GM23338 (cell line): Measurements from ENCODE around the gene SLC7A5. TPM values are rescaled to one million over a fixed set of nuclear protein-coding genes. Genes with fewer than 3 reads are reported as not detected.

Experiments used
- ATAC-seq: fragments of 200-7000 bp; cut with Tn5 transposase; 3 replicates; pipeline ENCODE4 v1.9.1; 2020
- DNase-seq: peaks from one replicate; pipeline ENCODE4 v3.0.0-alpha.2; 2015; ENCODE audit warnings: low spot score
- H2AFZ ChIP-seq: fragments of 200-600 bp; sonication (generic); 2 replicates; pipeline ENCODE4 v1.8.0; 2016; ENCODE audit warnings: antibody characterized with exemption, mild to moderate bottlenecking, moderate library complexity
- H3F3A ChIP-seq: fragments of 200-600 bp; sonication (generic); replicated peaks from 2 replicates; pipeline ENCODE4 v1.8.0; 2017; ENCODE audit warnings: antibody characterized with exemption, mixed run types, low read depth
- H3K27ac ChIP-seq: fragments of 200-600 bp; sonication (generic); 2 replicates; pipeline ENCODE4 v1.6.1; 2016; ENCODE audit warnings: low read depth
- H3K27me3 ChIP-seq: fragments of 200-600 bp; sonication (generic); 2 replicates; pipeline ENCODE4 v1.8.0; 2016; ENCODE audit warnings: mild to moderate bottlenecking, mixed run types, moderate library complexity; ENCODE audit not compliant: insufficient read depth
- H3K36me3 ChIP-seq: fragments of 200-600 bp; sonication (generic); 2 replicates; pipeline ENCODE4 v1.8.0; 2016; ENCODE audit warnings: mild to moderate bottlenecking; ENCODE audit not compliant: insufficient read depth
- H3K4me1 ChIP-seq: fragments of 200-600 bp; sonication (generic); 2 replicates; pipeline ENCODE4 v1.8.0; 2016; ENCODE audit warnings: mild to moderate bottlenecking, moderate library complexity; ENCODE audit not compliant: insufficient read depth
- H3K4me2 ChIP-seq: fragments of 200-600 bp; sonication (generic); 2 replicates; pipeline ENCODE4 v1.7.1; 2017; ENCODE audit warnings: mixed run types
- H3K4me3 ChIP-seq: fragments of 200-600 bp; sonication (generic); 2 replicates; pipeline ENCODE4 v1.6.1; 2016; ENCODE audit warnings: mixed run types
- H3K79me2 ChIP-seq: fragments of 200-600 bp; sonication (generic); replicated peaks from 2 replicates; pipeline ENCODE4 v1.8.0; 2017; ENCODE audit warnings: mild to moderate bottlenecking; ENCODE audit not compliant: insufficient read depth
- H3K9me2 ChIP-seq: fragments of 200-600 bp; sonication (generic); 2 replicates; pipeline ENCODE4 v1.8.0; 2017; ENCODE audit not compliant: insufficient read depth
- H4K20me1 ChIP-seq: fragments of 200-600 bp; sonication (generic); replicated peaks from 2 replicates; pipeline ENCODE4 v1.8.0; 2017; ENCODE audit warnings: mild to moderate bottlenecking; ENCODE audit not compliant: insufficient read depth
- H3K27ac Mint-ChIP-seq: 2 replicates; pipeline ENCODE4 v1.8.0; 2020; ENCODE audit warnings: inconsistent platforms, mild to moderate bottlenecking, moderate library complexity, mixed read lengths
- H3K27me3 Mint-ChIP-seq: 3 replicates; pipeline ENCODE4 v1.8.0; 2022; ENCODE audit warnings: low read depth, mild to moderate bottlenecking, moderate library complexity, mixed read lengths, inconsistent platforms; ENCODE audit not compliant: insufficient read depth, poor library complexity
- H3K36me3 Mint-ChIP-seq: 3 replicates; pipeline ENCODE4 v1.8.0; 2021; ENCODE audit warnings: low read depth, mild to moderate bottlenecking, inconsistent platforms, moderate library complexity, mixed read lengths
- H3K4me1 Mint-ChIP-seq: 3 replicates; pipeline ENCODE4 v1.8.0; 2020; ENCODE audit warnings: mild to moderate bottlenecking, inconsistent platforms, mixed read lengths
- H3K4me3 Mint-ChIP-seq: 3 replicates; pipeline ENCODE4 v1.8.0; 2021; ENCODE audit warnings: moderate library complexity, mild to moderate bottlenecking, inconsistent platforms, mixed read lengths
- H3K9me3 Mint-ChIP-seq: 3 replicates; pipeline ENCODE4 v1.8.0; 2020; ENCODE audit warnings: moderate library complexity, mild to moderate bottlenecking, inconsistent platforms, mixed read lengths
- CTCF ChIP-seq, 2 experiments: fragments of 200-600 bp in 1 of 2; sonication (generic) in 1 of 2; conservative IDR thresholded peaks; 2 replicates each; pipeline versions ENCODE4 v1.5.1 to v1.6.1; 2016 to 2017; ENCODE audit warnings: antibody characterized with exemption in 2 of 2, low read depth in 2 of 2, mild to moderate bottlenecking in 2 of 2, moderate library complexity in 1 of 2
- ETS1 ChIP-seq: IDR thresholded peaks from 2 replicates; pipeline ENCODE4 v1.6.1; 2016; ENCODE audit warnings: antibody characterized with exemption
- EZH2phosphoT487 ChIP-seq: fragments of 200-600 bp; sonication (generic); IDR thresholded peaks from one replicate; pipeline ENCODE4 v1.8.1; 2018; ENCODE audit warnings: antibody characterized with exemption; ENCODE audit not compliant: unreplicated experiment
- JUNB ChIP-seq: IDR thresholded peaks from one replicate; pipeline ENCODE4 v1.6.1; 2016; ENCODE audit warnings: antibody characterized with exemption; ENCODE audit not compliant: unreplicated experiment
- NANOG ChIP-seq: IDR thresholded peaks from 2 replicates; pipeline ENCODE4 v1.6.1; 2016; ENCODE audit warnings: antibody characterized with exemption, borderline replicate concordance
- POLR2AphosphoS5 ChIP-seq: IDR thresholded peaks from 2 replicates; pipeline ENCODE4 v1.6.1; 2016; ENCODE audit warnings: antibody characterized with exemption, low read depth
- REST ChIP-seq: IDR thresholded peaks from one replicate; pipeline ENCODE4 v1.6.1; 2018; ENCODE audit warnings: antibody characterized with exemption; ENCODE audit not compliant: unreplicated experiment
- STAT1 ChIP-seq: IDR thresholded peaks from one replicate; pipeline ENCODE4 v1.6.1; 2016; ENCODE audit warnings: antibody characterized with exemption; ENCODE audit not compliant: unreplicated experiment
- ZNF114 ChIP-seq: fragments of 250-450 bp; sonication (Bioruptor Pico); IDR thresholded peaks from 2 replicates; pipeline ENCODE4 v1.5.0; 2020; ENCODE audit warnings: mild to moderate bottlenecking, moderate library complexity
- ZNF331 ChIP-seq: fragments of 250-450 bp; sonication (Bioruptor Pico); IDR thresholded peaks from 2 replicates; pipeline ENCODE4 v1.5.0; 2020; ENCODE audit warnings: low read depth, mild to moderate bottlenecking, moderate library complexity
- ZNF462 ChIP-seq: fragments of 250-450 bp; sonication (Bioruptor Pico); IDR thresholded peaks from 2 replicates; pipeline ENCODE4 v1.5.0; 2020; ENCODE audit warnings: mild to moderate bottlenecking, moderate library complexity
- polyA plus RNA-seq: library from polyadenylated mRNA; unstranded; fragments of >200 nt; fragmentation: Nextera tagmentation; extraction: Ambion mirVana; gene quantifications from 2 replicates; pipeline ENCODE4 v1.2.1, GENCODE V29; 2016
- total RNA-seq: library from RNA; depleted of rRNA; stranded (reverse); fragments of >200 nt; shearing (Covaris generic); gene quantifications from 2 replicates; pipeline ENCODE4 v1.2.3, GENCODE V29; 2014

Gene SLC7A5
- total and polyA plus RNA-seq, 2 experiments from 2014 or later, result 107 to 386 TPM

GRCh38 chr16:87822108-87822970 lies 47.0 kb downstream of the SLC7A5 start:
- Mint-ChIP-seq H3K4me3 (peak overlapping the region; percentile 19; the same call in 1 of the 3 replicates), H3K4me1 (peaks cover 61% of the 10 kb centered on the region), H3K36me3 (peaks cover 15% of the 10 kb centered on the region), H3K27ac (peak overlapping the region; percentile 27; the same call in 1 of the 2 replicates), H3K9me3 (peaks cover 17% of the 10 kb centered on the region), H3K27me3 (peaks cover 35% of the 10 kb centered on the region)
- Histone ChIP-seq H3K27me3 (no peaks in the 10 kb centered on the region), H4K20me1 (no peaks in the 10 kb centered on the region), H3K4me1 (peaks cover 61% of the 10 kb centered on the region), H3K4me2 (peak overlapping the region; percentile 57; the same call in 1 of the 2 replicates), H3K4me3 (no peak overlapping the region), H2AFZ (peak overlapping the region; percentile 83), H3K79me2 (no peaks in the 10 kb centered on the region), H3K36me3 (peaks cover 5% of the 10 kb centered on the region; the same call in 1 of the 2 replicates), H3K9me2 (no peaks in the 10 kb centered on the region), H3F3A (0 out of 2 replicates have a peak, but pooled peaks cover 6% of the 10 kb centered on the region), H3K27ac (no peak overlapping the region)
- TF ChIP-seq CTCF (conservative IDR thresholded peaks at IDR 0.05; ENCODE audit: low read depth in 2 of 2) (no peak), ZNF331 (CRISPR knock-in tag) (no peak), ZNF462 (CRISPR knock-in tag) (no peak), JUNB (no peak), NANOG (no peak), ZNF114 (CRISPR knock-in tag) (no peak), EZH2phosphoT487 (no peak), STAT1 (no peak), ETS1 (no peak), POLR2AphosphoS5 (no peak), REST (no peak)
- ATAC-seq (peak; percentile 23), DNase-seq (peak; percentile 60)
